HEK293 (cell line): ENCODE measurements around the gene PIGR.

Experiments used
- CTCF ChIA-PET: fragments of 350-600 bp; formaldehyde crosslinking; extraction: SDS; loops from one replicate; lab custom pipeline; 2021; ENCODE audit warnings: antibody characterized with exemption; lab: Yijun Ruan, JAX
- POLR2A ChIA-PET: fragments of 300-600 bp; formaldehyde crosslinking; extraction: SDS; loops from one replicate; lab custom pipeline; 2020; ENCODE audit warnings: antibody characterized with exemption, inconsistent platforms; lab: Yijun Ruan, JAX
- H3K27ac ChIP-seq: fragments of 200-500 bp; sonication (Bioruptor generic); 2 replicates; pipeline ENCODE4 v1.5.1; 2014; ENCODE audit warnings: low read depth, low read length, control low read depth, inconsistent platforms; ENCODE audit errors: extremely low read depth
- H3K36me3 ChIP-seq, 2 experiments: fragments of 200-500 bp in 1 of 2; sonication (Bioruptor generic) in 1 of 2; 1 replicate in 1 of 2; 2 replicates in 1 of 2; pipeline ENCODE4 v1.5.1; 2014 to 2017; ENCODE audit warnings: inconsistent platforms in 2 of 2, low read length in 2 of 2; ENCODE audit not compliant: control insufficient read depth in 2 of 2, insufficient read depth in 1 of 2
- H3K4me1 ChIP-seq: fragments of 200-500 bp; sonication (Bioruptor generic); 2 replicates; pipeline ENCODE4 v1.5.1; 2014; ENCODE audit warnings: mild to moderate bottlenecking, low read length, inconsistent platforms; ENCODE audit not compliant: control insufficient read depth, insufficient read depth
- H3K4me3 ChIP-seq: 2 replicates; pipeline ENCODE4 v1.5.1; 2011; ENCODE audit warnings: low read depth, mild to moderate bottlenecking, control low read depth, low read length, moderate library complexity
- H3K9me3 ChIP-seq: fragments of 200-500 bp; sonication (Bioruptor generic); 2 replicates; pipeline ENCODE4 v1.5.1; 2014; ENCODE audit warnings: low read depth, low read length, inconsistent platforms; ENCODE audit not compliant: control insufficient read depth, insufficient read depth
- EGR2 ChIP-seq: fragments of 450-650 bp; formaldehyde crosslinking; IDR thresholded peaks from 2 replicates; pipeline ENCODE4 v1.5.1; 2016; ENCODE audit warnings: low read depth, missing biosample characterization, missing genetic modification characterization
- GFI1B ChIP-seq: fragments of 450-650 bp; formaldehyde crosslinking; IDR thresholded peaks from 2 replicates; pipeline ENCODE4 v1.5.1; 2016; ENCODE audit warnings: missing biosample characterization, missing genetic modification characterization
- GLIS2 ChIP-seq: fragments of 450-650 bp; formaldehyde crosslinking; IDR thresholded peaks from 2 replicates; pipeline ENCODE4 v1.5.1; 2016; ENCODE audit warnings: missing biosample characterization, missing genetic modification characterization
- HOXC10 ChIP-seq: sonication (generic); formaldehyde crosslinking; IDR thresholded peaks from 2 replicates; pipeline ENCODE4 v1.8.1; 2023; ENCODE audit warnings: mild to moderate bottlenecking, missing genetic modification reagents
- MYNN ChIP-seq: fragments of 450-650 bp; formaldehyde crosslinking; IDR thresholded peaks from 2 replicates; pipeline ENCODE4 v1.5.1; 2016; ENCODE audit warnings: missing biosample characterization, missing genetic modification characterization, borderline replicate concordance
- OSR2 ChIP-seq: fragments of 450-650 bp; formaldehyde crosslinking; IDR thresholded peaks from 2 replicates; pipeline ENCODE4 v1.5.1; 2016; ENCODE audit warnings: missing biosample characterization, missing genetic modification characterization
- OVOL3 ChIP-seq: fragments of 450-650 bp; formaldehyde crosslinking; IDR thresholded peaks from 2 replicates; pipeline ENCODE4 v1.5.1; 2016; ENCODE audit warnings: missing biosample characterization, missing genetic modification characterization
- TSHZ1 ChIP-seq: fragments of 450-650 bp; formaldehyde crosslinking; IDR thresholded peaks from 2 replicates; pipeline ENCODE4 v1.5.1; 2016; ENCODE audit warnings: missing biosample characterization, missing genetic modification characterization, borderline replicate concordance
- ZBTB49 ChIP-seq: fragments of 450-650 bp; formaldehyde crosslinking; IDR thresholded peaks from 2 replicates; pipeline ENCODE4 v1.5.1; 2016; ENCODE audit warnings: missing biosample characterization, missing genetic modification characterization, low read depth
- ZNF132 ChIP-seq: fragments of 450-650 bp; formaldehyde crosslinking; IDR thresholded peaks from 2 replicates; pipeline ENCODE4 v1.5.1; 2017; ENCODE audit warnings: missing biosample characterization, missing genetic modification characterization, borderline replicate concordance
- ZNF266 ChIP-seq: fragments of 450-650 bp; formaldehyde crosslinking; IDR thresholded peaks from 2 replicates; pipeline ENCODE4 v1.5.1; 2016; ENCODE audit warnings: missing biosample characterization, missing genetic modification characterization, low read depth
- ZNF324 ChIP-seq: fragments of 450-650 bp; formaldehyde crosslinking; IDR thresholded peaks from 2 replicates; pipeline ENCODE4 v1.5.1; 2016; ENCODE audit warnings: missing biosample characterization, missing genetic modification characterization
- ZNF362 ChIP-seq: fragments of 450-650 bp; formaldehyde crosslinking; IDR thresholded peaks from 2 replicates; pipeline ENCODE4 v1.5.1; 2016; ENCODE audit warnings: missing biosample characterization, missing genetic modification characterization
- ZNF37A ChIP-seq: fragments of 450-650 bp; IDR thresholded peaks from 2 replicates; pipeline ENCODE4 v1.5.1; 2018; ENCODE audit warnings: missing biosample characterization, missing genetic modification characterization
- ZNF426 ChIP-seq: fragments of 450-650 bp; formaldehyde crosslinking; IDR thresholded peaks from 2 replicates; pipeline ENCODE4 v1.5.1; 2017; ENCODE audit warnings: missing biosample characterization, missing genetic modification characterization, mild to moderate bottlenecking, inconsistent platforms, moderate library complexity
- ZNF518A ChIP-seq: fragments of 450-650 bp; formaldehyde crosslinking; conservative IDR thresholded peaks from 2 replicates; pipeline ENCODE4 v1.5.1; 2016; ENCODE audit warnings: low read depth, missing biosample characterization, missing genetic modification characterization
- ZNF600 ChIP-seq: fragments of 450-650 bp; formaldehyde crosslinking; IDR thresholded peaks from 2 replicates; pipeline ENCODE4 v1.5.1; 2016; ENCODE audit warnings: missing biosample characterization, missing genetic modification characterization
- ZNF610 ChIP-seq: fragments of 450-650 bp; formaldehyde crosslinking; IDR thresholded peaks from 2 replicates; pipeline ENCODE4 v1.5.1; 2016; ENCODE audit warnings: missing biosample characterization, missing genetic modification characterization, borderline replicate concordance
- ZNF654 ChIP-seq: fragments of 450-650 bp; formaldehyde crosslinking; IDR thresholded peaks from 2 replicates; pipeline ENCODE4 v1.5.1; 2016; ENCODE audit warnings: low read depth, missing biosample characterization, missing genetic modification characterization
- ZNF677 ChIP-seq: fragments of 450-650 bp; IDR thresholded peaks from 2 replicates; pipeline ENCODE4 v1.5.0; 2018; ENCODE audit warnings: missing biosample characterization, mild to moderate bottlenecking, missing genetic modification characterization, moderate library complexity

The PIGR gene

GRCh38 chr1:206909161-206909882 is 36.9 kb downstream of the PIGR start (continued):
- TF ChIP-seq TSHZ1 (tag by site-specific recombination), result no peak
- TF ChIP-seq OVOL3 (tag by site-specific recombination), result no peak
- TF ChIP-seq ZNF426 (tag by site-specific recombination), result no peak
- TF ChIP-seq ZNF37A (tag by site-specific recombination), result no peak
- no peak for TF ChIP-seq ZNF362 (tag by site-specific recombination)
- TF ChIP-seq ZNF132 (tag by site-specific recombination), result no peak

- H3K4me3 ChIP-seq, result no peak overlapping the region
- no peaks in the 10 kb centered on the region for H3K9me3 ChIP-seq
- H3K4me1 ChIP-seq, result no peaks in the 10 kb centered on the region
- TF ChIP-seq GFI1B (tag by site-specific recombination) (no peak), OSR2 (no peak), ZNF266 (tag by site-specific recombination) (no peak), ZNF610 (tag by site-specific recombination) (no peak), ZBTB49 (no peak), MYNN (no peak), ZNF677 (tag by site-specific recombination) (no peak), GLIS2 (tag by site-specific recombination) (no peak), EGR2 (tag by site-specific recombination) (no peak), ZNF654 (tag by site-specific recombination) (no peak), ZNF600 (tag by site-specific recombination) (no peak), ZNF324 (no peak), ZNF518A (tag by site-specific recombination) (no peak), HOXC10 (CRISPR knock-in tag) (no peak)
- TF ChIP-seq, all 188 proteins: peak for 0
- no peak overlapping the region for H3K27ac ChIP-seq
- ChIA-PET CTCF (interaction anchor here (0.9 to 3.1 kb wide), 12 partner anchors 12 to 418 kb away, joined by 3 to 22 read pairs (median 6); partner anchors contain the start of genes IL20 and IL24), POLR2A (no interaction called here)
- no peaks in the 10 kb centered on the region for H3K36me3 ChIP-seq
Measured at GRCh38 chr1:206908038-206908437, 38.2 kb downstream of the PIGR start.
